K562 (cell line): Measurements from ENCODE around the gene DBP. TPM values are rescaled to one million over a fixed set of nuclear protein-coding genes. Genes with fewer than 3 reads are reported as not detected.

Experiments
- ATAC-seq: fragments of 200-7000 bp; cut with Tn5 transposase; 3 replicates; pipeline ENCODE4 v1.9.1; 2020; ENCODE audit warnings: moderate library complexity
- Bru-seq: library from RNA; stranded (reverse); fragments of 400-500 nt; gene quantifications from one replicate; lab custom pipeline; 2021; lab: Mats Ljungman, UMichigan
- BruChase-seq, 2 experiments: library from RNA; stranded (reverse); fragments of 400-500 nt; gene quantifications; one replicate each; lab custom pipeline; 2021; lab: Mats Ljungman, UMichigan
- BruUV-seq: library from RNA; stranded (reverse); fragments of 400-500 nt; replicated peaks from 2 replicates; lab custom pipeline; 2021; lab: Mats Ljungman, UMichigan
- CTCF ChIA-PET: fragments of 300-600 bp; formaldehyde crosslinking; extraction: SDS; loops from one replicate; lab custom pipeline; 2021; ENCODE audit warnings: low intra/inter-chr PET ratio; lab: Yijun Ruan, JAX
- POLR2A ChIA-PET: fragments of 300-600, 350-650 bp; sonication (Branson Sonifier 250); formaldehyde crosslinking; extraction: SDS; loops from one replicate; lab custom pipeline; 2021; ENCODE audit warnings: antibody characterized with exemption, inconsistent platforms; lab: Yijun Ruan, JAX
- DNase-seq, 4 experiments: peaks; one replicate each; pipeline versions ENCODE4 v3.0.0 to v3.0.0-alpha.2; 2011 to 2018; ENCODE audit warnings: low spot score in 3 of 4, mixed read lengths in 3 of 4; ENCODE audit errors: extremely low read depth in 1 of 4
- FAIRE-seq: peaks from 2 replicates; lab custom pipeline; 2011; peaks lifted over from hg19 to GRCh38; lab: Jason Lieb, UNC
- H2AFZ ChIP-seq: 2 replicates; pipeline ENCODE4 v1.6.0; 2011; ENCODE audit warnings: low read depth, low read length, control low read depth, inconsistent platforms
- H3K27ac ChIP-seq: fragments of 200-600 bp; 3 replicates; pipeline ENCODE4 v1.8.0; 2011; ENCODE audit warnings: low read depth, mild to moderate bottlenecking, control low read depth, inconsistent platforms, low read length, moderate library complexity, mixed read lengths; ENCODE audit errors: extremely low read depth
- H3K27me3 ChIP-seq, 2 experiments: fragments of 300-600 bp in 1 of 2; 2 replicates in 1 of 2; 3 replicates in 1 of 2; pipeline versions ENCODE4 v1.6.0 to v1.8.0; 2011; ENCODE audit warnings: inconsistent platforms in 2 of 2, low read length in 2 of 2, mild to moderate bottlenecking in 1 of 2, mixed read lengths in 1 of 2, moderate library complexity in 1 of 2; ENCODE audit not compliant: control insufficient read depth in 2 of 2, insufficient read depth in 2 of 2
- H3K36me3 ChIP-seq: fragments of 300-600 bp; 3 replicates; pipeline ENCODE4 v1.8.0; 2011; ENCODE audit warnings: mild to moderate bottlenecking, low read length, inconsistent platforms; ENCODE audit not compliant: control insufficient read depth, insufficient read depth
- H3K4me1 ChIP-seq, 2 experiments: fragments of 200-600 bp in 1 of 2; replicated peaks in 1 of 2; 2 replicates in 1 of 2; 3 replicates in 1 of 2; pipeline versions ENCODE4 v1.5.1 to v1.8.0; 2011; ENCODE audit warnings: inconsistent platforms in 2 of 2, low read length in 2 of 2, mild to moderate bottlenecking in 1 of 2, mixed read lengths in 1 of 2, moderate library complexity in 1 of 2; ENCODE audit not compliant: control insufficient read depth in 2 of 2, insufficient read depth in 2 of 2
- H3K4me2 ChIP-seq: 2 replicates; pipeline ENCODE4 v1.6.1; 2011; ENCODE audit warnings: low read length, control low read depth, inconsistent platforms, mixed read lengths; ENCODE audit not compliant: insufficient read depth
- H3K4me3 ChIP-seq: fragments of 200-600 bp; sonication (generic), shearing (Covaris generic); 2 replicates; pipeline ENCODE4 v1.5.1; 2016; ENCODE audit warnings: control low read depth, inconsistent platforms
- H3K79me2 ChIP-seq: fragments of 200-600 bp; 3 replicates; pipeline ENCODE4 v1.8.0; 2011; ENCODE audit warnings: low read length, inconsistent platforms; ENCODE audit not compliant: control insufficient read depth, insufficient read depth
- H3K9ac ChIP-seq, 2 experiments: 2 replicates each; pipeline versions ENCODE4 v1.6.0 to v1.6.1; 2011; ENCODE audit warnings: low read depth in 2 of 2, low read length in 2 of 2, control low read depth in 1 of 2, inconsistent platforms in 1 of 2, mild to moderate bottlenecking in 1 of 2, mixed read lengths in 1 of 2; ENCODE audit not compliant: insufficient read depth in 1 of 2
- H3K9me1 ChIP-seq: one replicate; pipeline ENCODE4 v1.6.0; 2011; ENCODE audit warnings: inconsistent platforms, mild to moderate bottlenecking, low read length, moderate library complexity; ENCODE audit not compliant: control insufficient read depth, insufficient read depth
- H3K9me3 ChIP-seq: replicated peaks from 2 replicates; pipeline ENCODE4 v1.5.1; 2011; ENCODE audit warnings: low read depth, low read length, inconsistent platforms; ENCODE audit not compliant: control insufficient read depth, insufficient read depth
- H4K20me1 ChIP-seq: replicated peaks from 2 replicates; pipeline ENCODE4 v1.6.1; 2011; ENCODE audit warnings: low read length, inconsistent platforms, mixed read lengths; ENCODE audit not compliant: control insufficient read depth, insufficient read depth
- CEBPB ChIP-seq: fragments of 450-650 bp; IDR thresholded peaks from 2 replicates; pipeline ENCODE4 v1.6.1; 2016; ENCODE audit warnings: missing genetic modification characterization, missing compliant biosample characterization
- CEBPG ChIP-seq, 3 experiments: fragments of 200-800 bp in 1 of 3; sonication (Bioruptor generic) in 1 of 3; sonication (generic) in 1 of 3; formaldehyde crosslinking in 1 of 3; IDR thresholded peaks in 2 of 3; conservative IDR thresholded peaks in 1 of 3; 2 replicates each; pipeline versions ENCODE4 v1.6.1 to v1.8.0; 2016 to 2022; ENCODE audit warnings: missing compliant biosample characterization in 2 of 3, missing genetic modification characterization in 2 of 3, mild to moderate bottlenecking in 1 of 3, missing genetic modification reagents in 1 of 3
- CTCF ChIP-seq, 3 experiments: IDR thresholded peaks in 2 of 3; conservative IDR thresholded peaks in 1 of 3; 2 replicates each; pipeline ENCODE4 v1.5.1; 2011 to 2012; ENCODE audit warnings: low read length in 3 of 3, mild to moderate bottlenecking in 3 of 3, control low read depth in 2 of 3, improper control_type of control experiment in 1 of 3, inconsistent platforms in 1 of 3, low read depth in 1 of 3, mixed read lengths in 1 of 3, moderate library complexity in 1 of 3; ENCODE audit not compliant: insufficient read depth in 2 of 3
- POLR2G ChIP-seq: fragments of 200-400 bp; formaldehyde crosslinking; IDR thresholded peaks from 2 replicates; pipeline ENCODE4 v1.6.1; 2017; ENCODE audit warnings: low read depth, mild to moderate bottlenecking, antibody characterized with exemption, low read length, moderate library complexity
- ZFX ChIP-seq: sonication (generic); formaldehyde crosslinking; IDR thresholded peaks from 2 replicates; pipeline ENCODE4 v1.8.0; 2022; ENCODE audit warnings: mild to moderate bottlenecking, missing genetic modification reagents, moderate library complexity
- ZNF197 ChIP-seq: fragments of 200-800 bp; sonication (Bioruptor generic); IDR thresholded peaks from 2 replicates; pipeline ENCODE4 v1.6.1; 2016; ENCODE audit warnings: low read depth, missing genetic modification characterization, missing compliant biosample characterization
- WGBS: fragments of 100-300 bp; shearing (Covaris generic); methylation state at CpG from one replicate; pipeline ENCODE4 v1.1.6; 2016; ENCODE audit warnings: low coverage, mixed read lengths; ENCODE audit not compliant: insufficient coverage; ENCODE audit errors: missing lambda C conversion rate; 5-methylcytosine and 5-hydroxymethylcytosine counted together
- in situ Hi-C: fragments of 300-500 bp; cut with MboI; formaldehyde crosslinking; loops from 4 replicates; pipeline ENCODE4 v1.15.0; 2018; ENCODE audit warnings: inconsistent platforms, mixed read lengths
- intact Hi-C: fragments of 100-400 bp; cut with micrococcal nuclease; formaldehyde crosslinking; loops from 2 replicates; pipeline ENCODE4 v1.14.2; 2022
- long read RNA-seq, 3 experiments: library from polyadenylated mRNA in 2 of 3; library from RNA in 1 of 3; unstranded in 2 of 3; stranded (forward) in 1 of 3; transcript quantifications; one replicate each; pipeline ENCODE4 v2.0.0, GENCODE V29; 2019 to 2022
- polyA minus RNA-seq, 3 experiments: library from RNA; depleted of rRNA, polyadenylated mRNA; stranded (reverse); fragments of >200 nt; gene quantifications; 2 replicates each; pipeline ENCODE4 v1.2.3, GENCODE V29; 2011
- polyA plus RNA-seq, 8 experiments: library from polyadenylated mRNA; depleted of rRNA in 4 of 8; stranded (reverse) in 5 of 8; unstranded in 3 of 8; fragments of >200 nt; fragmentation: Nextera tagmentation in 2 of 8; fragmentation: Illumina TruSeq in 1 of 8; extraction: Ambion mirVana in 2 of 8; extraction: Trizol in 1 of 8; gene quantifications; 2 replicates each; pipeline versions ENCODE4 v1.2.1 to v1.2.3, GENCODE V29; 2011 to 2014; ENCODE audit warnings: inconsistent platforms in 1 of 8, missing spikeins in 1 of 8
- total RNA-seq, 7 experiments: library from RNA; depleted of rRNA in 6 of 7; stranded (reverse); fragments of >200 nt in 6 of 7; fragmentation: Illumina TruSeq in 2 of 7; extraction: Trizol in 2 of 7; gene quantifications; 2 replicates each; pipeline versions ENCODE4 v1.2.1 to v1.2.3, GENCODE V29; 2011 to 2021; ENCODE audit warnings: low replicate concordance in 1 of 7
- TF ChIP-seq, protein P1 (sequence below): IDR thresholded peaks from 2 replicates; pipeline ENCODE4 v1.6.1; 2016; ENCODE audit warnings: missing genetic modification characterization, missing compliant biosample characterization
- TF ChIP-seq, protein P2 (sequence below), 3 experiments: fragments of 200-800 bp in 1 of 3; sonication (Bioruptor generic) in 1 of 3; sonication (generic) in 1 of 3; formaldehyde crosslinking in 1 of 3; IDR thresholded peaks; 2 replicates each; pipeline versions ENCODE4 v1.6.1 to v1.8.0; 2016 to 2022; ENCODE audit warnings: mild to moderate bottlenecking in 2 of 3, missing compliant biosample characterization in 2 of 3, missing genetic modification characterization in 2 of 3, missing genetic modification reagents in 1 of 3

The DBP gene
- total RNA-seq (2011; cell fraction: chromatin; rRNA removed; ENCODE audit: low replicate concordance): 1.9 and 3.2 TPM in 2 replicates
- 1.8 and 2.2 TPM in 2 replicates for total RNA-seq (2011; cell fraction: nucleolus; rRNA removed)
- 2.1 and 3.3 TPM in 2 replicates for total RNA-seq (2011; cell fraction: nucleoplasm; rRNA removed)
- total RNA-seq (2014; rRNA removed): 3.6 and 5.0 TPM in 2 replicates
- total RNA-seq (2014; rRNA removed; fragmentation: Illumina TruSeq; extraction: Trizol): 0.96 and 1.1 TPM in 2 replicates
- 3.7 and 3.9 TPM in 2 replicates for total RNA-seq (2015; rRNA removed; fragmentation: Illumina TruSeq; extraction: Trizol)
- total RNA-seq (2021): 2.6 and 5.5 TPM in 2 replicates
- 0.45 and 1.1 TPM in 2 replicates for polyA plus RNA-seq (2011; rRNA removed)
- 1.0 and 1.3 TPM in 2 replicates for polyA plus RNA-seq (2011; cell fraction: cytosol; rRNA removed)
- 1.2 and 1.5 TPM in 2 replicates for polyA plus RNA-seq (2011; cell fraction: nucleus; rRNA removed)
- polyA plus RNA-seq (2012): 4.6 and 5.2 TPM in 2 replicates
- polyA plus RNA-seq (2014; fragmentation: Illumina TruSeq; extraction: Trizol): 1.8 and 2.1 TPM in 2 replicates
- under 1 TPM; 0.25 to 0.64 TPM for polyA plus RNA-seq (2014; fragmentation: Nextera tagmentation; extraction: Ambion mirVana)
- polyA plus RNA-seq (2014; rRNA removed): 1.6 and 3.8 TPM in 2 replicates
- 0.49 and 0.99 TPM in 2 replicates for polyA minus RNA-seq (2011; rRNA and poly(A)+ RNA removed)
- 0.38 and 1.8 TPM in 2 replicates for polyA minus RNA-seq (2011; cell fraction: cytosol; rRNA and poly(A)+ RNA removed)
- 0.67 and 2.7 TPM in 2 replicates for polyA minus RNA-seq (2011; cell fraction: nucleus; rRNA and poly(A)+ RNA removed)
- percentile 46 among the genes with signal in this experiment for Bru-seq, nascent RNA
- percentile 44 among the genes with signal in this experiment for BruChase-seq, experiment 1, labeled RNA remaining after a 2-hour chase
- percentile 50 among the genes with signal in this experiment for BruChase-seq, experiment 2, labeled RNA remaining after a 6-hour chase
- long read RNA-seq, experiment 1, partial matches to known transcripts: 2 of 10 reads
- long read RNA-seq, experiment 1, other reads (novel, unspliced or antisense): 3 of 10 reads
- long read RNA-seq, experiment 2, full-length matches to known transcripts: 5 of 7 reads
- long read RNA-seq, experiment 2, partial matches to known transcripts: 1 of 7 reads
- long read RNA-seq, experiment 2, other reads (novel, unspliced or antisense): 1 of 7 reads
- long read RNA-seq, experiment 3, partial matches to known transcripts: 1 of 3 reads
- long read RNA-seq, experiment 3, other reads (novel, unspliced or antisense): 2 of 3 reads

- Histone ChIP-seq H2AFZ (peak within 1 kb of the TSS; percentile 87), H3K9me3 (no peaks in the 10 kb centered on the region), H3K9me1 (peaks cover 4% of the 10 kb centered on the region), H3K27ac (peak within 1 kb of the TSS; percentile 91), H3K4me1 (peaks cover 48 to 77% of the 10 kb centered on the region in 2 experiments), H3K4me3 (peak within 1 kb of the TSS; percentile 51), H4K20me1 (0 out of 2 replicates have a peak, but pooled peaks cover 4% of the 10 kb centered on the region), H3K36me3 (no peaks in the 10 kb centered on the region), H3K27me3 (no peaks in the 10 kb centered on the region), H3K79me2 (peaks cover 27% of the 10 kb centered on the region; the same call in 2 of the 3 replicates), H3K4me2 (peak within 1 kb of the TSS; percentile 100), H3K9ac (peak within 1 kb of the TSS; percentile 78 to 90)
- ChIA-PET CTCF (interaction anchor here (0.6 kb wide), 1 partner anchor 102 kb away, joined by 3 read pairs; no protein-coding TSS in a partner anchor), POLR2A (interaction anchor here (0.6 to 1.9 kb wide), 5 partner anchors 12 to 140 kb away, joined by 3 to 9 read pairs (median 3); partner anchors contain the start of genes RPL18 and SPHK2)
- intact Hi-C loops (loop anchor here (1.0 kb wide), 1 partner anchor 18 kb away; the partner anchor contains the start of genes RPL18 and SPHK2), in situ Hi-C loops (no loop called here)
- peak in 1 of 4 experiments; percentile 46 for DNase-seq
- FAIRE-seq: no peak
- WGBS: 3% methylated on average over 39 of the region's 40 CpGs
- ATAC-seq: no peak
- BruUV-seq: no TSS peak
- 0 out of 2 replicates have a peak, but pooled peaks have one; percentile 57 for TF ChIP-seq ZNF197
- peak; percentile 82 for TF ChIP-seq CEBPB
- TF ChIP-seq CTCF (IDR thresholded peaks at IDR 0.05 in 2 of 3, conservative IDR thresholded peaks at IDR 0.05 in 1 of 3; ENCODE audit: insufficient read depth in 2 of 3, low read depth in 1 of 3, low read length in 3 of 3): peak in 2 of 3 experiments; percentile 18 to 34; a peak in 1 of 6 replicates
- peak; percentile 32; the same call in 1 of the 2 replicates for TF ChIP-seq ZFX (CRISPR knock-in tag)
- TF ChIP-seq, protein P1, sequence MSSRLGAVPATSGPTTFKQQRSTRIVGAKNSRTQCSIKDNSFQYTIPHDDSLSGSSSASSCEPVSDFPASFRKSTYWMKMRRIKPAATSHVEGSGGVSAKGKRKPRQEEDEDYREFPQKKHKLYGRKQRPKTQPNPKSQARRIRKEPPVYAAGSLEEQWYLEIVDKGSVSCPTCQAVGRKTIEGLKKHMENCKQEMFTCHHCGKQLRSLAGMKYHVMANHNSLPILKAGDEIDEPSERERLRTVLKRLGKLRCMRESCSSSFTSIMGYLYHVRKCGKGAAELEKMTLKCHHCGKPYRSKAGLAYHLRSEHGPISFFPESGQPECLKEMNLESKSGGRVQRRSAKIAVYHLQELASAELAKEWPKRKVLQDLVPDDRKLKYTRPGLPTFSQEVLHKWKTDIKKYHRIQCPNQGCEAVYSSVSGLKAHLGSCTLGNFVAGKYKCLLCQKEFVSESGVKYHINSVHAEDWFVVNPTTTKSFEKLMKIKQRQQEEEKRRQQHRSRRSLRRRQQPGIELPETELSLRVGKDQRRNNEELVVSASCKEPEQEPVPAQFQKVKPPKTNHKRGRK (tag): no peak
- TF ChIP-seq, protein P2, sequence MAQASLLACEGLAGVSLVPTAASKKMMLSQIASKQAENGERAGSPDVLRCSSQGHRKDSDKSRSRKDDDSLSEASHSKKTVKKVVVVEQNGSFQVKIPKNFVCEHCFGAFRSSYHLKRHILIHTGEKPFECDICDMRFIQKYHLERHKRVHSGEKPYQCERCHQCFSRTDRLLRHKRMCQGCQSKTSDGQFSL (CRISPR knock-in tag; IDR thresholded peaks at IDR 0.05): 0 out of 2 replicates have a peak, but pooled peaks have one; percentile 36
- TF ChIP-seq, protein P2 (tag; IDR thresholded peaks at IDR 0.05): no peak
- 0 out of 2 replicates have a peak, but pooled peaks have one; percentile 1 for TF ChIP-seq CEBPG (CRISPR knock-in tag; IDR thresholded peaks at IDR 0.05)
- TF ChIP-seq CEBPG (tag; conservative IDR thresholded peaks at IDR 0.05 in 1 of 2, IDR thresholded peaks at IDR 0.05 in 1 of 2): peak in 1 of 2 experiments; percentile 56; a peak in 2 of 4 replicates
- peak; percentile 39 for TF ChIP-seq POLR2G
Measured at GRCh38 chr19:48636859-48637448, at the start of gene DBP. Gene DBP, minus strand, starts transcription at chr19:48637379. Its CDS starts 385 bp downstream, at chr19:48636994.
